Measurements from ENCODE around the gene LILRB1. TPM values are rescaled to one million over a fixed set of nuclear protein-coding genes. Genes with fewer than 3 reads are reported as not detected.
"Not testable (repeated sequence)": the region's sequence is repeated elsewhere in the genome, so short reads cannot be mapped to it uniquely, and the experiment has no call there.

Gene LILRB1
- total and polyA plus RNA-seq, 2 donors (not counting 3 experiments of a cell fraction or from before 2014, with no cell fraction given), result not detected

DNA sequence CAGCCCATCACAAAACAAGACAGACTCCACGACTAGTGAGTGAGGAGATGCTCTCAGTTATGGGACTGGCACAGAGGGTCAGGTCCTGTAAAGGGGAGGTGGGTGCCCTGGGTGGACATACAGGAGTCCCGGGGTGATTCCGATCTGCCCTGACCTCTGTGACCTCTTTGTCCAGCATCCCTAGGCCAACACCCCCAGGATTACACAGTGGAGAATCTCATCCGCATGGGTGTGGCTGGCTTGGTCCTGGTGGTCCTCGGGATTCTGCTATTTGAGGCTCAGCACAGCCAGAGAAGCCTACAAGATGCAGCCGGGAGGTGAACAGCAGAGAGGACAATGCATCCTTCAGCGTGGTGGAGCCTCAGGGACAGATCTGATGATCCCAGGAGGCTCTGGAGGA lies 43.3 kb upstream of the LILRB1 start:
- Histone ChIP-seq H3K9ac (replicated peaks; ENCODE audit: extremely low read depth, insufficient read depth, low read length) (no peak overlapping the region), H3K9me1 (replicated peaks; ENCODE audit: control insufficient read depth, extremely low read depth, insufficient read depth, low read length) (no peaks in the 10 kb centered on the region), H3K4me1 (ENCODE audit: control insufficient read depth, extremely low read depth, insufficient read depth, low read length) (no peaks in the 10 kb centered on the region), H3K9me3 (replicated peaks; ENCODE audit: control insufficient read depth, insufficient read depth, low read length) (no peaks in the 10 kb centered on the region), H3K4me3 (replicated peaks in 1 of 3; ENCODE audit: insufficient read depth in 1 of 3, low read depth in 1 of 3, low read length in 3 of 3) (no peak overlapping the region), H3K36me3 (ENCODE audit: control insufficient read depth in 2 of 2, extremely low read depth in 1 of 2, insufficient read depth in 2 of 2, low read length in 2 of 2) (no peaks in the 10 kb centered on the region), H3K27me3 (ENCODE audit: control insufficient read depth in 2 of 2, insufficient read depth in 2 of 2, low read length in 2 of 2) (no peaks in the 10 kb centered on the region), H3K27ac (ENCODE audit: insufficient read depth, low read depth, low read length) (no peak overlapping the region), H2AFZ (ENCODE audit: low read depth, low read length) (no peak overlapping the region), H4K20me1 (replicated peaks; ENCODE audit: control insufficient read depth, extremely low read depth, insufficient read depth, low read length) (no peaks in the 10 kb centered on the region), H3K4me2 (ENCODE audit: insufficient read depth, low read length) (no peak overlapping the region), H3K79me2 (ENCODE audit: control insufficient read depth, insufficient read depth, low read length) (no peaks in the 10 kb centered on the region)
- no peak for FAIRE-seq
- dilution Hi-C loops (cut with MboI; ENCODE audit: extremely low pct_ligation_motif_present, low sequenced_read_pairs), result no loop called here
- POLR2A ChIA-PET, result no interaction called here
- no peak for DNase-seq (ENCODE audit: low read depth, low spot score)
- no TSS peak for BruUV-seq (replicated peaks)
- TF ChIP-seq EZH2 (IDR thresholded peaks at IDR 0.05; ENCODE audit: borderline replicate concordance, low read depth, low read length, severe bottlenecking) (no peak), MYC (IDR thresholded peaks at IDR 0.05; ENCODE audit: low read depth, low read length) (no peak), GATA2 (IDR thresholded peaks at IDR 0.05; ENCODE audit: insufficient read depth, insufficient read length, low read depth, low read length) (no peak), POLR2AphosphoS5 (IDR thresholded peaks at IDR 0.05; ENCODE audit: insufficient read depth, low read depth, low read length) (no peak), FOS (IDR thresholded peaks at IDR 0.05; ENCODE audit: borderline replicate concordance, insufficient read depth, low read length) (no peak), POLR2A (IDR thresholded peaks at IDR 0.05; ENCODE audit: low read depth, low read length) (no peak), JUN (IDR thresholded peaks at IDR 0.05; ENCODE audit: borderline replicate concordance, insufficient read depth, insufficient read length, low read depth) (no peak)
- TF ChIP-seq, protein P1, sequence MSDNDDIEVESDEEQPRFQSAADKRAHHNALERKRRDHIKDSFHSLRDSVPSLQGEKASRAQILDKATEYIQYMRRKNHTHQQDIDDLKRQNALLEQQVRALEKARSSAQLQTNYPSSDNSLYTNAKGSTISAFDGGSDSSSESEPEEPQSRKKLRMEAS (IDR thresholded peaks at IDR 0.05; ENCODE audit: insufficient read depth, insufficient read length), result no peak
- TF ChIP-seq, protein P2, sequence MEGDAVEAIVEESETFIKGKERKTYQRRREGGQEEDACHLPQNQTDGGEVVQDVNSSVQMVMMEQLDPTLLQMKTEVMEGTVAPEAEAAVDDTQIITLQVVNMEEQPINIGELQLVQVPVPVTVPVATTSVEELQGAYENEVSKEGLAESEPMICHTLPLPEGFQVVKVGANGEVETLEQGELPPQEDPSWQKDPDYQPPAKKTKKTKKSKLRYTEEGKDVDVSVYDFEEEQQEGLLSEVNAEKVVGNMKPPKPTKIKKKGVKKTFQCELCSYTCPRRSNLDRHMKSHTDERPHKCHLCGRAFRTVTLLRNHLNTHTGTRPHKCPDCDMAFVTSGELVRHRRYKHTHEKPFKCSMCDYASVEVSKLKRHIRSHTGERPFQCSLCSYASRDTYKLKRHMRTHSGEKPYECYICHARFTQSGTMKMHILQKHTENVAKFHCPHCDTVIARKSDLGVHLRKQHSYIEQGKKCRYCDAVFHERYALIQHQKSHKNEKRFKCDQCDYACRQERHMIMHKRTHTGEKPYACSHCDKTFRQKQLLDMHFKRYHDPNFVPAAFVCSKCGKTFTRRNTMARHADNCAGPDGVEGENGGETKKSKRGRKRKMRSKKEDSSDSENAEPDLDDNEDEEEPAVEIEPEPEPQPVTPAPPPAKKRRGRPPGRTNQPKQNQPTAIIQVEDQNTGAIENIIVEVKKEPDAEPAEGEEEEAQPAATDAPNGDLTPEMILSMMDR (IDR thresholded peaks at IDR 0.05; ENCODE audit: extremely low read depth in 1 of 2, insufficient read depth in 1 of 2, low read depth in 1 of 2, low read length in 2 of 2), result no peak
- CTCF ChIA-PET, result no interaction called here
- intact Hi-C loops (cut with micrococcal nuclease), result no loop called here

GRCh38 chr19:54593445-54593844 lies 36.8 kb upstream of the LILRB1 start, which contains the start of gene LILRA1:
TSS of gene LILRA1 (plus strand) at chr19:54593632. CDS start at chr19:54594245, 613 bp downstream.
- H3K79me2 ChIP-seq (ENCODE audit: control insufficient read depth, insufficient read depth, low read length); CTCF ChIA-PET; H3K9ac ChIP-seq (replicated peaks; ENCODE audit: extremely low read depth, insufficient read depth, low read length); H3K27me3 ChIP-seq (ENCODE audit: control insufficient read depth in 2 of 2, insufficient read depth in 2 of 2, low read length in 2 of 2); FAIRE-seq; H4K20me1 ChIP-seq (replicated peaks; ENCODE audit: control insufficient read depth, extremely low read depth, insufficient read depth, low read length); BruUV-seq (replicated peaks); H3K36me3 ChIP-seq (ENCODE audit: control insufficient read depth in 2 of 2, extremely low read depth in 1 of 2, insufficient read depth in 2 of 2, low read length in 2 of 2); H3K4me1 ChIP-seq (ENCODE audit: control insufficient read depth, extremely low read depth, insufficient read depth, low read length); intact Hi-C loops (cut with micrococcal nuclease); H3K9me3 ChIP-seq (replicated peaks; ENCODE audit: control insufficient read depth, insufficient read depth, low read length); H3K9me1 ChIP-seq (replicated peaks; ENCODE audit: control insufficient read depth, extremely low read depth, insufficient read depth, low read length); H3K4me3 ChIP-seq (replicated peaks in 1 of 3; ENCODE audit: insufficient read depth in 1 of 3, low read depth in 1 of 3, low read length in 3 of 3); H2AFZ ChIP-seq (ENCODE audit: low read depth, low read length); DNase-seq (ENCODE audit: low read depth, low spot score); H3K4me2 ChIP-seq (ENCODE audit: insufficient read depth, low read length); POLR2A ChIA-PET; H3K27ac ChIP-seq (ENCODE audit: insufficient read depth, low read depth, low read length); dilution Hi-C loops (cut with MboI; ENCODE audit: extremely low pct_ligation_motif_present, low sequenced_read_pairs): not testable (repeated sequence)

- H2AFZ ChIP-seq (ENCODE audit: low read depth, low read length); H3K4me1 ChIP-seq (ENCODE audit: control insufficient read depth, extremely low read depth, insufficient read depth, low read length); CTCF ChIA-PET; H3K79me2 ChIP-seq (ENCODE audit: control insufficient read depth, insufficient read depth, low read length); H4K20me1 ChIP-seq (replicated peaks; ENCODE audit: control insufficient read depth, extremely low read depth, insufficient read depth, low read length); DNase-seq (ENCODE audit: low read depth, low spot score); H3K9ac ChIP-seq (replicated peaks; ENCODE audit: extremely low read depth, insufficient read depth, low read length); H3K4me2 ChIP-seq (ENCODE audit: insufficient read depth, low read length); BruUV-seq (replicated peaks); H3K9me3 ChIP-seq (replicated peaks; ENCODE audit: control insufficient read depth, insufficient read depth, low read length); dilution Hi-C loops (cut with MboI; ENCODE audit: extremely low pct_ligation_motif_present, low sequenced_read_pairs); H3K27ac ChIP-seq (ENCODE audit: insufficient read depth, low read depth, low read length); FAIRE-seq; H3K4me3 ChIP-seq (replicated peaks in 1 of 3; ENCODE audit: insufficient read depth in 1 of 3, low read depth in 1 of 3, low read length in 3 of 3); H3K36me3 ChIP-seq (ENCODE audit: control insufficient read depth in 2 of 2, extremely low read depth in 1 of 2, insufficient read depth in 2 of 2, low read length in 2 of 2); H3K9me1 ChIP-seq (replicated peaks; ENCODE audit: control insufficient read depth, extremely low read depth, insufficient read depth, low read length); POLR2A ChIA-PET; intact Hi-C loops (cut with micrococcal nuclease); H3K27me3 ChIP-seq (ENCODE audit: control insufficient read depth in 2 of 2, insufficient read depth in 2 of 2, low read length in 2 of 2): not testable (repeated sequence)
These were observed 36.2 kb upstream of the LILRB1 start for GRCh38 chr19:54593931-54594626.
